SK-N-SH (cell line): ENCODE measurements around the gene CRISPLD2.

Experiments used
- EZH2phosphoT487 ChIP-seq: fragments of 200-600 bp; sonication (generic); IDR thresholded peaks from 2 replicates; pipeline ENCODE4 v1.6.1; 2017; ENCODE audit warnings: low read depth, mixed run types, mild to moderate bottlenecking, antibody characterized with exemption, moderate library complexity, borderline replicate concordance
- POLR2AphosphoS5 ChIP-seq: IDR thresholded peaks from 2 replicates; pipeline ENCODE4 v1.6.1; 2012; ENCODE audit warnings: low read depth, low read length
- USF1 ChIP-seq: IDR thresholded peaks from 2 replicates; pipeline ENCODE4 v1.4.0; 2012; ENCODE audit warnings: low read depth, borderline replicate concordance
- TF ChIP-seq, protein P1 (sequence below): fragments of 200-600 bp; sonication (generic); IDR thresholded peaks from 2 replicates; pipeline ENCODE4 v1.6.1; 2017; ENCODE audit warnings: antibody characterized with exemption, mild to moderate bottlenecking, moderate library complexity

DNA sequence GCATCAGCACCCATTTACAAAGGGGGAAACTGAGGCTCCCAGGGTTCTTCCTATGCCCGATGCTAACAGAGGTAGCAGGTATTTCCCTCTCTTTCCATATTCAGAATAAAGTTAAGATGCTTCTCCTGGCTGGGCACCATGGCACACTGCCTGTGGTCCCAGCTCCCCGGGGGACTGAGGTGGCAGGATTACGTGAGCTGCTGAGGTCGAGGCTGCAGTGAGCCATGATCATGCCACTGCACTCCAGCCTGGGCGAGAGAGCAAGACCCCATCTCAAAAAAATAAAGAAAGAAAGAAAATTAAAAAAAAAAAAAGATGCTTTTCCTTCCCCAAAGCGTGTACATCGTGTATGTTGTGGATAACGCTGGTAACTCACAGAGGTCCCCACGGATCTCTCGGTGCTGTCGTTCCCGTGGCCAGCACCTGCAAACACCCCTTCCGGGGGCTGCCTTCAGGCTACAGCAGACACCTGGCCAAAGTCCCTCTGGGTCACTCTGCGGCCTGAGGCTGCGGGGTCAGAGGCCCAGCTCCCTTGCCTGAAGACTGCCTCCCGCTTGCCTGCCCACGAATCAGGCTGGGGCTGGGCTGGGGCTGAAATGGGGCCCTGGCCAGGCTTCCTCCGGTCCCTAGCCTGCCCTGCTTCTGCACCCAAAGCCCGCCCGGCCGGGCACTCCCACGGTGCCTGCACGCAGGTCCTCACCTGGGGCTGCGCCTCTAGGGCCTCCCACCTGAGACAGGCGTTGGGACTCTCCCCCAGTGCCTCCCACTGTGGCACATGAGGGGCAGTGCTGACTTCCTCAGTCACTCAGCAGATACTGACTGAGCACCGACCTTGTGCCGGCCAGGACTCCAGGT is 128.4 kb downstream of the CRISPLD2 start:
- TF ChIP-seq POLR2AphosphoS5 (no peak), EZH2phosphoT487 (no peak), USF1 (no peak)
- TF ChIP-seq, protein P1, sequence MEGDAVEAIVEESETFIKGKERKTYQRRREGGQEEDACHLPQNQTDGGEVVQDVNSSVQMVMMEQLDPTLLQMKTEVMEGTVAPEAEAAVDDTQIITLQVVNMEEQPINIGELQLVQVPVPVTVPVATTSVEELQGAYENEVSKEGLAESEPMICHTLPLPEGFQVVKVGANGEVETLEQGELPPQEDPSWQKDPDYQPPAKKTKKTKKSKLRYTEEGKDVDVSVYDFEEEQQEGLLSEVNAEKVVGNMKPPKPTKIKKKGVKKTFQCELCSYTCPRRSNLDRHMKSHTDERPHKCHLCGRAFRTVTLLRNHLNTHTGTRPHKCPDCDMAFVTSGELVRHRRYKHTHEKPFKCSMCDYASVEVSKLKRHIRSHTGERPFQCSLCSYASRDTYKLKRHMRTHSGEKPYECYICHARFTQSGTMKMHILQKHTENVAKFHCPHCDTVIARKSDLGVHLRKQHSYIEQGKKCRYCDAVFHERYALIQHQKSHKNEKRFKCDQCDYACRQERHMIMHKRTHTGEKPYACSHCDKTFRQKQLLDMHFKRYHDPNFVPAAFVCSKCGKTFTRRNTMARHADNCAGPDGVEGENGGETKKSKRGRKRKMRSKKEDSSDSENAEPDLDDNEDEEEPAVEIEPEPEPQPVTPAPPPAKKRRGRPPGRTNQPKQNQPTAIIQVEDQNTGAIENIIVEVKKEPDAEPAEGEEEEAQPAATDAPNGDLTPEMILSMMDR = no peak
